ENCODE measurements around the gene CCDC159. TPM values are rescaled to one million over a fixed set of nuclear protein-coding genes. Genes with fewer than 3 reads are reported as not detected.

CCDC159 gene
- total and polyA plus RNA-seq, 2 of the 4 experiments (the other 2 are of a cell fraction), result 4.7 to 14.0 TPM

DNA sequence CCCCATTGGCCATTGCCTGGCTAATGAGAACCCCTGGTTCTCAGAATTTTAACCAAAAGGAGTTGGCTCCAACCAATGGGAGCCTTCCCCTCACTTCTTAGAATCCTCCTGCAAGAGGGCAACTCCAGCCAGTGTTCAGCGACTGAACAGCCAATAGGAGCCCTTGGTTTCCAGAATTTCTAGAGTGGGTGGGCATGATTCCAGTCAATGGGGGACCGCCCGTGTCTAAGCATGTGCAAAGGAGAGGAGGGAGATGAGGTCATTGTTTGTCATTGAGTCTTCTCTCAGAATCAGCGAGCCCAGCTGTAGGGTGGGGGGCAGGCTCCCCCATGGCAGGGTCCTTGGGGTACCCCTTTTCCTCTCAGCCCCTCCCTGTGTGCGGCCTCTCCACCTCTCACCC, 18.6 kb downstream of the CCDC159 start:
- ATAC-seq (ENCODE audit: low read depth), result no peak
- CTCF ChIA-PET, result no interaction called here
- TSS peak; percentile 96 for BruUV-seq (replicated peaks)

More for the DNA sequence above, 18.6 kb downstream of the CCDC159 start:
- H3K9me3 ChIP-seq (ENCODE audit: control insufficient read depth, insufficient read depth, low read length), result no peaks in the 10 kb centered on the region
- no peak overlapping the region for H2BK5ac ChIP-seq (ENCODE audit: low read depth, low read length, poor library complexity, severe bottlenecking)
- intact Hi-C loops (cut with micrococcal nuclease) (no loop called here), in situ Hi-C loops (cut with MboI; ENCODE audit: low sequenced_read_pairs) (no loop called here), dilution Hi-C loops (cut with HindIII; ENCODE audit: low sequenced_read_pairs, unreplicated experiment) (no loop called here)
- H3K9ac ChIP-seq (ENCODE audit: low read depth, low read length), result no peak overlapping the region
- H2AK9ac ChIP-seq (replicated peaks; ENCODE audit: low read depth, low read length, poor library complexity), result no peak overlapping the region
- H2BK15ac ChIP-seq (ENCODE audit: low read depth, low read length), result no peak overlapping the region
- H3K18ac ChIP-seq (ENCODE audit: low read depth, low read length), result no peak overlapping the region
- H3K4me1 ChIP-seq (ENCODE audit: control insufficient read depth, insufficient read depth, low read length), result no peaks in the 10 kb centered on the region
- no peak overlapping the region for H3K23ac ChIP-seq (ENCODE audit: low read depth, low read length)
- no peak overlapping the region for H2AK5ac ChIP-seq (ENCODE audit: low read depth, low read length)
- H3K27ac ChIP-seq (ENCODE audit: insufficient read depth, low read length), result no peak overlapping the region
- H2BK120ac ChIP-seq (ENCODE audit: low read depth, low read length), result no peak overlapping the region
- no peak overlapping the region for H3K4me3 ChIP-seq (ENCODE audit: insufficient read depth, low read depth, low read length)
- no peak for DNase-seq
- no peak for TF ChIP-seq RFX5 (IDR thresholded peaks at IDR 0.05; ENCODE audit: low read depth, low read length)
- TF ChIP-seq POLR2A (IDR thresholded peaks at IDR 0.05; ENCODE audit: low read depth, low read length), result no peak
- no peak for TF ChIP-seq RAD21 (IDR thresholded peaks at IDR 0.05; ENCODE audit: low read length)
- TF ChIP-seq MAFK (IDR thresholded peaks at IDR 0.05; ENCODE audit: low read depth, low read length), result no peak
- TF ChIP-seq, protein P1, sequence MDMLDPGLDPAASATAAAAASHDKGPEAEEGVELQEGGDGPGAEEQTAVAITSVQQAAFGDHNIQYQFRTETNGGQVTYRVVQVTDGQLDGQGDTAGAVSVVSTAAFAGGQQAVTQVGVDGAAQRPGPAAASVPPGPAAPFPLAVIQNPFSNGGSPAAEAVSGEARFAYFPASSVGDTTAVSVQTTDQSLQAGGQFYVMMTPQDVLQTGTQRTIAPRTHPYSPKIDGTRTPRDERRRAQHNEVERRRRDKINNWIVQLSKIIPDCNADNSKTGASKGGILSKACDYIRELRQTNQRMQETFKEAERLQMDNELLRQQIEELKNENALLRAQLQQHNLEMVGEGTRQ (IDR thresholded peaks at IDR 0.05; ENCODE audit: low read depth, low read length), result no peak
- TF ChIP-seq MXI1 (IDR thresholded peaks at IDR 0.05; ENCODE audit: borderline replicate concordance, low read depth, low read length), result no peak
- no peak for TF ChIP-seq BHLHE40 (IDR thresholded peaks at IDR 0.05; ENCODE audit: low read depth, low read length)
- no peak for TF ChIP-seq RCOR1 (IDR thresholded peaks at IDR 0.05; ENCODE audit: insufficient replicate concordance, low read length)
- no peak for TF ChIP-seq CHD1 (IDR thresholded peaks at IDR 0.05; ENCODE audit: low read depth, low read length)
- TF ChIP-seq SMC3 (IDR thresholded peaks at IDR 0.05; ENCODE audit: low read depth, low read length), result no peak
- TF ChIP-seq, protein P2, sequence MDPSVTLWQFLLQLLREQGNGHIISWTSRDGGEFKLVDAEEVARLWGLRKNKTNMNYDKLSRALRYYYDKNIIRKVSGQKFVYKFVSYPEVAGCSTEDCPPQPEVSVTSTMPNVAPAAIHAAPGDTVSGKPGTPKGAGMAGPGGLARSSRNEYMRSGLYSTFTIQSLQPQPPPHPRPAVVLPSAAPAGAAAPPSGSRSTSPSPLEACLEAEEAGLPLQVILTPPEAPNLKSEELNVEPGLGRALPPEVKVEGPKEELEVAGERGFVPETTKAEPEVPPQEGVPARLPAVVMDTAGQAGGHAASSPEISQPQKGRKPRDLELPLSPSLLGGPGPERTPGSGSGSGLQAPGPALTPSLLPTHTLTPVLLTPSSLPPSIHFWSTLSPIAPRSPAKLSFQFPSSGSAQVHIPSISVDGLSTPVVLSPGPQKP (IDR thresholded peaks at IDR 0.05; ENCODE audit: borderline replicate concordance, low read depth, low read length), result no peak
- no peak for TF ChIP-seq MAZ (IDR thresholded peaks at IDR 0.05; ENCODE audit: borderline replicate concordance, low read depth, low read length)
- TF ChIP-seq, protein P3, sequence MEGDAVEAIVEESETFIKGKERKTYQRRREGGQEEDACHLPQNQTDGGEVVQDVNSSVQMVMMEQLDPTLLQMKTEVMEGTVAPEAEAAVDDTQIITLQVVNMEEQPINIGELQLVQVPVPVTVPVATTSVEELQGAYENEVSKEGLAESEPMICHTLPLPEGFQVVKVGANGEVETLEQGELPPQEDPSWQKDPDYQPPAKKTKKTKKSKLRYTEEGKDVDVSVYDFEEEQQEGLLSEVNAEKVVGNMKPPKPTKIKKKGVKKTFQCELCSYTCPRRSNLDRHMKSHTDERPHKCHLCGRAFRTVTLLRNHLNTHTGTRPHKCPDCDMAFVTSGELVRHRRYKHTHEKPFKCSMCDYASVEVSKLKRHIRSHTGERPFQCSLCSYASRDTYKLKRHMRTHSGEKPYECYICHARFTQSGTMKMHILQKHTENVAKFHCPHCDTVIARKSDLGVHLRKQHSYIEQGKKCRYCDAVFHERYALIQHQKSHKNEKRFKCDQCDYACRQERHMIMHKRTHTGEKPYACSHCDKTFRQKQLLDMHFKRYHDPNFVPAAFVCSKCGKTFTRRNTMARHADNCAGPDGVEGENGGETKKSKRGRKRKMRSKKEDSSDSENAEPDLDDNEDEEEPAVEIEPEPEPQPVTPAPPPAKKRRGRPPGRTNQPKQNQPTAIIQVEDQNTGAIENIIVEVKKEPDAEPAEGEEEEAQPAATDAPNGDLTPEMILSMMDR (conservative IDR thresholded peaks at IDR 0.05; ENCODE audit: low read depth, low read length), result no peak
- TF ChIP-seq CEBPB (IDR thresholded peaks at IDR 0.05; ENCODE audit: low read depth, low read length), result no peak
- no peak for TF ChIP-seq NFE2L2 (IDR thresholded peaks at IDR 0.05; ENCODE audit: low read depth, low read length)
- no peak for TF ChIP-seq FOS (IDR thresholded peaks at IDR 0.05; ENCODE audit: low read depth, low read length)
- H3K27me3 ChIP-seq (ENCODE audit: control insufficient read depth, insufficient read depth, low read length), result no peaks in the 10 kb centered on the region
- no peak overlapping the region for H3K14ac ChIP-seq (replicated peaks; ENCODE audit: low read depth, low read length)
- H3K4ac ChIP-seq (ENCODE audit: low read depth, low read length), result no peak overlapping the region
- no peak overlapping the region for H4K5ac ChIP-seq (ENCODE audit: low read depth, low read length)
- no peak overlapping the region for H2AFZ ChIP-seq (replicated peaks; ENCODE audit: low read length, poor library complexity)
- no peak overlapping the region for H4K91ac ChIP-seq (ENCODE audit: insufficient read depth, low read depth, low read length)
- H3K9me1 ChIP-seq (ENCODE audit: insufficient read depth, low read length), result peaks cover 9% of the 10 kb centered on the region; the same call in 1 of the 2 replicates
- peaks cover 3% of the 10 kb centered on the region; the same call in 1 of the 2 replicates for H4K20me1 ChIP-seq (ENCODE audit: insufficient read depth, low read length)
- POLR2A ChIA-PET (ENCODE audit: unreplicated experiment), result no interaction called here
- H3K79me1 ChIP-seq (ENCODE audit: low read depth in 1 of 2, low read length in 2 of 2), result no peaks in the 10 kb centered on the region
- no CpG with 5 or more reads among the region's 5 CpGs for WGBS, 2 experiments (ENCODE audit: extremely low coverage in 2 of 2, insufficient read length in 1 of 2)
- no peak overlapping the region for H3K56ac ChIP-seq (ENCODE audit: extremely low read depth, insufficient read depth, low read length)
- H2BK20ac ChIP-seq (ENCODE audit: low read depth, low read length), result no peak overlapping the region
- no peak overlapping the region for H4K8ac ChIP-seq (ENCODE audit: low read depth in 2 of 2, low read length in 2 of 2)
- peaks cover 36% of the 10 kb centered on the region for H3K36me3 ChIP-seq (ENCODE audit: control insufficient read depth, insufficient read depth, low read length)
- H3K4me2 ChIP-seq (ENCODE audit: low read depth, low read length), result no peak overlapping the region

Data from IMR-90 (cell line).